ENCODE data around the gene STOX2. TPM values are rescaled to one million over a fixed set of nuclear protein-coding genes. Genes with fewer than 3 reads are reported as not detected.

STOX2 gene
- total and polyA plus RNA-seq, 10 of the 15 experiments (the other 5 are each of a cell fraction or from before 2014, with no cell fraction given): 0.01 to 1.2 (median 0.18) TPM; not detected in 4

DNA sequence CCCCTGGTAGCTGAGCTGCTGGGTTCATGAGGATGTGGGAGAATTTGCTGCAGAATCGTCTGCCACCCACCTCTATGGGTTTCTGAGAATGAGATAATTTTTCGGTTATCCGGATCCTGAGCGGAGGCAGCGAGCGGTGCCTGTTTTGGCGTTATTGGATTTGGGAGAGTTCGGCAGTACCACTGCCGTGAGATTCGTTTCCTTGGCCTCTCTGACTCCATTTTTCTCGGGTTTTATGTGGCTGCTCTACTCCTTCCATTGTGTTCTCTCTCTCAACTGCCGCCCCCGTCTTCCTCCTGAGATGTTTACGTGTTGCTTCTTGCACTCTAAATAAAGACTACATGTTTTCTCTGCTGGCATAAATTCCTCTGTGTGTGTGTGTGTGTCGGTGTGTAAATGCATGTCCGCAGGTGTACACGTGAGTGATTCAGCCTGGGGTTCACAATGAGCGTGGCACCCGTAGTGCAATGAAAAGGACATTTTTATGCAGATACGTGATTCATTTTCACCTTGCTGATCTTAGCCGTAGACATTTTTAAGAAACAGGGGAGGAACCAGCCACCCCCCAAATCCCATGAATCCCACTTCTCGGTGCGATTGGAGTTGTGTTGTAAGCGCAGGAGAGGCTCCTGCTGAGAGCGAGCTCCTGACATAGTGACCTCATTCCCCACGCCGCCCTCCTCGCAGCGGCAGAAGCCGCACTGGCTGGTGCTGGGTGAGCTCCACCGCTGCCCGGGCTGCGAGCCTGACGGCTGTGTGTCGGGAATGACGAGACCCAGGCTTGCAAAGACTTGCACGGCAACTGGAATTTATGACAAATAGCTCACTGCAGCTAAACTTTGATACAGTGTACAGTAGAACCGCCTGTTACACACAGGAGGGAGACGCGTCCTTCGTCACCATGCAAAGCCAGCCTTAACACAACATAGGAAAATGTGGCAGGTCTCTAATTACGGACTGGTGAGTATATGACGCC lies 82.2 kb downstream of the STOX2 start:
- in situ Hi-C loops (cut with MboI): no loop called here
- TF ChIP-seq HDGF (IDR thresholded peaks at IDR 0.05): no peak
- no peak for TF ChIP-seq SUZ12 (IDR thresholded peaks at IDR 0.05; ENCODE audit: unreplicated experiment)
- no peak for TF ChIP-seq SUPT20H (IDR thresholded peaks at IDR 0.05; ENCODE audit: borderline replicate concordance, control insufficient read depth, low read depth, low read length)
- TF ChIP-seq, protein P1, sequence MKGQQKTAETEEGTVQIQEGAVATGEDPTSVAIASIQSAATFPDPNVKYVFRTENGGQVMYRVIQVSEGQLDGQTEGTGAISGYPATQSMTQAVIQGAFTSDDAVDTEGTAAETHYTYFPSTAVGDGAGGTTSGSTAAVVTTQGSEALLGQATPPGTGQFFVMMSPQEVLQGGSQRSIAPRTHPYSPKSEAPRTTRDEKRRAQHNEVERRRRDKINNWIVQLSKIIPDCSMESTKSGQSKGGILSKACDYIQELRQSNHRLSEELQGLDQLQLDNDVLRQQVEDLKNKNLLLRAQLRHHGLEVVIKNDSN (IDR thresholded peaks at IDR 0.05; ENCODE audit: borderline replicate concordance, extremely low read length, insufficient read depth, low read depth, low read length): no peak
- TF ChIP-seq KLF5 (IDR thresholded peaks at IDR 0.05; ENCODE audit: partially characterized antibody): no peak
- FAIRE-seq: no peak
- 62% methylated on average over 42 of the region's 43 CpGs for WGBS (ENCODE audit: insufficient coverage, insufficient replicate concordance, low lambda C conversion rate, missing lambda C conversion rate)
- no peak overlapping the region for H3K27ac ChIP-seq (ENCODE audit: control insufficient read depth, insufficient read depth)
- ChIA-PET CTCF (no interaction called here), POLR2A (no interaction called here), SMC1A (ENCODE audit: uncharacterized antibody, unreplicated experiment) (no interaction called here), RAD21 (ENCODE audit: unreplicated experiment) (no interaction called here)
- BruUV-seq (replicated peaks): no TSS peak
- H3K79me2 ChIP-seq (ENCODE audit: control insufficient read depth, insufficient read depth, low read length): no peaks in the 10 kb centered on the region
- H3K4me3 ChIP-seq: no peak overlapping the region
- no peaks in the 10 kb centered on the region for H3K4me1 ChIP-seq (ENCODE audit: control insufficient read depth, insufficient read depth, low read length)
- no peak for DNase-seq (ENCODE audit: low read depth, low spot score)
- no peaks in the 10 kb centered on the region for H3K9me3 ChIP-seq (replicated peaks; ENCODE audit: control insufficient read depth, insufficient read depth, low read length)
- H4K20me1 ChIP-seq (ENCODE audit: control insufficient read depth, insufficient read depth): no peaks in the 10 kb centered on the region
- intact Hi-C loops (cut with micrococcal nuclease; ENCODE audit: unreplicated experiment): no loop called here
- H2AFZ ChIP-seq (ENCODE audit: control insufficient read depth, low read depth, low read length): no peak overlapping the region
- no peaks in the 10 kb centered on the region for H3K36me3 ChIP-seq (ENCODE audit: control insufficient read depth in 2 of 2, insufficient read depth in 2 of 2, low read length in 1 of 2)
- ATAC-seq: no peak
- H3K9ac ChIP-seq (ENCODE audit: control insufficient read depth, insufficient read depth, low read length): no peak overlapping the region
- no peaks in the 10 kb centered on the region; a peak in 1 of 4 replicates for H3K27me3 ChIP-seq (replicated peaks in 1 of 2; ENCODE audit: control insufficient read depth in 2 of 2, insufficient read depth in 2 of 2, low read length in 1 of 2)
- no peak overlapping the region for H3K4me2 ChIP-seq (ENCODE audit: control insufficient read depth, insufficient read depth)

Data from GM12878 (cell line).